ENCODE data around the gene CALM3.

Gene CALM3

DNA sequence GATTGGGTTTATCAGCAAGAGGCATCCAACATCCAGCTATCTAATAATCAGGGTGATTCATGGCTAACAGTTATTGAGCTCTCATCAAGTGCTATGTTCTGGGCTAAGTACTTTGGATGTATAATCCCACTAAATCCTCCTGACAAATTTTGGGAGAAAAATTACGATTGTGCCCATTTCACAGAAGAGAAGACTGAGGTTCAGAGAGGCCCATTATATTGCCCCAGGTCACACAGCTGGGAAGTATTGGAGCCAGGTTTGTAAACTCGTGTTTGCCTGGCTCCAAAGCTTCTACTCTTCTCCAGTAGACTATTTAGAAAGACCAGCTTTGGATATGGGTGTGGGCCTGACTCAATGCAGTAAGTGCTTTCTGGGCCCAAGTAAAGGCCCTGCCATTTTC lies 20.9 kb upstream of the CALM3 start:
- H3K27me3 Mint-ChIP-seq = peaks cover 5 to 9% of the 10 kb centered on the region in 2 donors
- no peak for DNase-seq
- H3K27ac Mint-ChIP-seq = no peak overlapping the region
- H3K4me3 Mint-ChIP-seq = no peak overlapping the region
- peaks cover 8 to 19% of the 10 kb centered on the region in 2 donors for H3K4me1 Mint-ChIP-seq
- H3K36me3 Mint-ChIP-seq = peaks cover 0 to 11% of the 10 kb centered on the region in 2 donors
- peaks cover 0 to 7% of the 10 kb centered on the region in 2 donors for H3K9me3 Mint-ChIP-seq
- no peak for ATAC-seq (replicated peaks)

DNA sequence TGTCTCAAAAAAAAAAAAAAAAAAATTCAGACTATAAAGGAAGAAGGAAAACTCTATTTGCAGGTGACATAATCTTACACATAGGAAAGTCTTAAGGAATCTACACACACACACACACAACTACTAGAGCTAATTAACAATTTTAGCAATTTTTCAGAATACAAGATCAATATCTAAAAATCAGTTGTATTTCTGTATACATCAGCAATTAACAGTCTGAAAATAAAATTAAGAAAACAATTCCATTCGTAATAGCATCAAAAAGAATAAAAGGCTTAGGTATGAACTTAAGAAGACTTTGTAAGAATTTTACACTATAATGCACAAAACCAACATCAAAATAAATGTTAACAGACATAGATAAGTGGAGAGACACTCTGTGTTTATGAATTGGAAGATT lies 15.6 kb upstream of the CALM3 start:
- Mint-ChIP-seq H3K27me3 (peaks cover 0 to 9% of the 10 kb centered on the region in 2 donors), H3K27ac (no peak overlapping the region), H3K9me3 (peaks cover 0 to 3% of the 10 kb centered on the region in 2 donors), H3K4me3 (no peak overlapping the region), H3K4me1 (no peaks in the 10 kb centered on the region), H3K36me3 (no peaks in the 10 kb centered on the region)
- ATAC-seq (replicated peaks) (no peak), DNase-seq (no peak)

DNA sequence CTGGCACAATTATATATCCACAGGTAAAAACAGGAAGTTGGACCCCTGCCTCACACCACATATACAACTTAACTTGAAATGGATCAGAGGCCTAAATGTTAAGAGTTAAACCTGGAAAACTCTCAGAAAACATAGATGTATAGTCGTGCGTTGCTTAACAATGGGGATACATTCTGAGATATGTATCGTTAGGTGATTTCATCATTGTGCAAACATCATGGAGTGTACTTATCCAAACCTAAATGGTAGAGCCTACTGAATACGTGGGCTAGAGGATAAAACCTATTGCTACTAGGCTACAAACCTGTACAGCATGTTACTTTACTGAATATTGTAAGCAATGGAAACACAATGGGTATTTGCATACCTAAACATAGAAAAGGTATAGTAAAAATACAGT lies 14.8 kb upstream of the CALM3 start:
- Mint-ChIP-seq H3K36me3 (no peaks in the 10 kb centered on the region), H3K9me3 (peaks cover 0 to 2% of the 10 kb centered on the region in 2 donors), H3K4me1 (no peaks in the 10 kb centered on the region), H3K27me3 (peaks cover 0 to 9% of the 10 kb centered on the region in 2 donors), H3K4me3 (no peak overlapping the region), H3K27ac (no peak overlapping the region)
- DNase-seq (no peak), ATAC-seq (replicated peaks) (no peak)

DNA sequence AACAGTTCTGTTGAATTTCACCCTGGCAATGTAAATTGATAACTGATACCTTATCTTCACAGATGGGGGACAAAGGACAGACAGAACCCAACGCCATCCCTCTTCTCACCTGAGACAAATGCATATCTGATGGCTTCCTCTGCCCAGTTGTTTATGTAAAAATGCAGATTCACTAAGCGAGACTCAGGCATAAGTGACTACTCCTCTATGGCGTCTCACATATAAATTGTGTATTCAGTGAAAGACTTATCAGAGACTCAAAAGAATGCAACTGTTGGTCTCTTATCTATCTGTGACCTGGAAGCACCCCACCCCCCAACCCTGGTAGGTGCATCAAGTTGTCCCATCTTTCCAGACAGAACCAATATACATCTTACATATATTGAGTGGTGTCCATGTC lies 13.3 kb upstream of the CALM3 start:
- Mint-ChIP-seq H3K4me1 (no peaks in the 10 kb centered on the region), H3K27ac (no peak overlapping the region), H3K36me3 (no peaks in the 10 kb centered on the region), H3K4me3 (no peak overlapping the region), H3K9me3 (peaks cover 0 to 2% of the 10 kb centered on the region in 2 donors), H3K27me3 (peaks cover 0 to 9% of the 10 kb centered on the region in 2 donors)
- ATAC-seq (replicated peaks) = no peak
- no peak for DNase-seq

DNA sequence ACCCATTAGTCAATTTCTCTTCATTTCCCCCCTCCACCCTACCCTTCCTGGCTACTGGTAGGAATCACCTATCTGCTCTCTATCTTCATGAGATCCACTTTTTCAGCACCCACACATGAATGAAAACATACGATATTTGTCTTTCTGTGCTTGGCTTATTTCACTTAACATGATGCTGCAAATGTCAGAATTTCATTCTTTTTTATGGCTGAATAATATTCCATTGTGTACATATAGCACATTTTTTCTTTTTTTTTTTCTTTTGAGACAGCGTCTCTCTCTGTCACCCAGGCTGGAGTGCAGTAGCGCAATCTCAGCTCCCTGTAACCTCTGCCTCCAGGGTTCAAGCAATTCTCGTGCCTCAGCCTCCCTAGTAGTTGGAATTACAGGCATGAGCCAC lies 9.9 kb upstream of the CALM3 start:
- ATAC-seq (replicated peaks) (no peak), DNase-seq (no peak)
- no peak overlapping the region for H3K4me3 Mint-ChIP-seq
- peaks cover 0 to 2% of the 10 kb centered on the region in 2 donors for H3K9me3 Mint-ChIP-seq
- H3K27ac Mint-ChIP-seq = no peak overlapping the region
- no peaks in the 10 kb centered on the region for H3K4me1 Mint-ChIP-seq
- no peaks in the 10 kb centered on the region for H3K36me3 Mint-ChIP-seq
- H3K27me3 Mint-ChIP-seq = no peaks in the 10 kb centered on the region

DNA sequence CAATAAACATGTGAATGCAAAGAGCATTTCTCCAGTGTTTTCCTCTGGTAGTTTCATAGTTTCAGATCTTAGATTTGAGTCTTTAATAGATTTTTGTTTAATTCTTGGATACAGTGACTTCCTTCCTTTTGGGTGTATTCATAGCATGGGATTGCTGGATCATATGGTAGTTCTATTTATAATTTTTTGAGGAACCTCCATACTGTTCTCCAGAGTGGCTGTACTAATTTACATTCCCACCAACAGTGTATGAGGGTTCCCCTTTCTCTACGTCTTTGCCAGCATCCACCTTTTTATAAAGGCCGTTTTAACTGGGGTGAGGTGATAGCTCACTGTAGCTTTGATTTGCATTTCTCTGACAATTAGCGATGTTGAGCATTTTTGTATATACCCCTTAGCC lies 9.3 kb upstream of the CALM3 start:
- Mint-ChIP-seq H3K4me1 (no peaks in the 10 kb centered on the region), H3K4me3 (no peak overlapping the region), H3K36me3 (no peaks in the 10 kb centered on the region), H3K27me3 (no peaks in the 10 kb centered on the region), H3K27ac (no peak overlapping the region), H3K9me3 (no peaks in the 10 kb centered on the region)
- DNase-seq = no peak
- no peak for ATAC-seq (replicated peaks)

DNA sequence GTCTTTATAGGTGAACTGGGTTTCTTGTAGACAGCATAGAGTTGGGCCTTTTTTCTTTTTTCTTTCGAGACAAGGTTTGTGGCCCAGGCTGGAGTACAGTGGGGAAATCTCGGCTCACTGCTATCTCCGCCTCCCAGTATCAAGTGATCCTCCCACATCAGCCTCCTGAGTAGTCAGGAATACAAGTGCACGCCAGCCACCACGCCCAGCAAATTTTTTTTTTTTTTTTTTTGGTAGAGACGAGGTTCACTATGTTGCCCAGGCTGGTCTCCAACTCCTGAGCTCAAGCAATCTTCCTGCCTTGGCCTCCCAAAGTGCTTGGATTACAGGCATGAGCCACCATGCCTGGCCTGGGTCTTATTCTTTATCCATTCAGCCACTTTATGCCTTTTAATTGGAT lies 5.1 kb upstream of the CALM3 start:
- Mint-ChIP-seq H3K36me3 (peaks cover 5 to 11% of the 10 kb centered on the region in 2 donors), H3K27me3 (no peaks in the 10 kb centered on the region), H3K9me3 (peaks cover 10% of the 10 kb centered on the region in 2 donors), H3K4me3 (no peak overlapping the region), H3K4me1 (peaks cover 6 to 7% of the 10 kb centered on the region in 2 donors), H3K27ac (no peak overlapping the region)
- DNase-seq (no peak), ATAC-seq (replicated peaks) (no peak)

DNA sequence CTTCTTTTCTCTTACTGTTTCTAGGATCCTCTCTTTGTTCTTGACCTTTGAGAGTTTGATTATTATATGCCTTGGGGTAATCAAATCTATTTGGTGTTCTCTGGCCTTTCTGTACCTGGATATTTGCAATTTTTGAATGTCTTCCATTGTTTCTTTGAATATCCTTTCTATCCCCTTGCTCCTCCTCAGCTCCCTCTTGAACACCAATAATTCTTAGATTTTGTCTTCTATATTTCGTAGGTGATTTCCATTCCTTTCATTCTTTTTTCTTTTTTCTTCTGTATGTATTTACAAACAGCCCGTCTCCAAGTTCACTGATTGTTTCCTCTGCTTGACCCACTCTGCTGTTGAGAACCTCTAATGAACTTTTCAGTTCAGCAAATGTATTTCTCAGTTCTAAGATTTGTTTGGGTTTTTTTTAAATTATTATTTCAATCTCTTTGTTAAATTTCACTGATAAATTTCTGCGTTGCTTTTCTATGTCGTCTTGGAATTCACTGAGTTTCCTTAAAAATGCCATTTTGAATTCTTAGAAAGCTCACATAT lies 2.7 kb upstream of the CALM3 start:
- DNase-seq = no peak
- peaks cover 20 to 24% of the 10 kb centered on the region in 2 donors for H3K4me1 Mint-ChIP-seq
- no peak for ATAC-seq (replicated peaks)
- H3K27me3 Mint-ChIP-seq = no peaks in the 10 kb centered on the region
- H3K36me3 Mint-ChIP-seq = peaks cover 14 to 28% of the 10 kb centered on the region in 2 donors
- no peak overlapping the region for H3K27ac Mint-ChIP-seq
- no peak overlapping the region for H3K4me3 Mint-ChIP-seq
- H3K9me3 Mint-ChIP-seq = peaks cover 10% of the 10 kb centered on the region in 2 donors

DNA sequence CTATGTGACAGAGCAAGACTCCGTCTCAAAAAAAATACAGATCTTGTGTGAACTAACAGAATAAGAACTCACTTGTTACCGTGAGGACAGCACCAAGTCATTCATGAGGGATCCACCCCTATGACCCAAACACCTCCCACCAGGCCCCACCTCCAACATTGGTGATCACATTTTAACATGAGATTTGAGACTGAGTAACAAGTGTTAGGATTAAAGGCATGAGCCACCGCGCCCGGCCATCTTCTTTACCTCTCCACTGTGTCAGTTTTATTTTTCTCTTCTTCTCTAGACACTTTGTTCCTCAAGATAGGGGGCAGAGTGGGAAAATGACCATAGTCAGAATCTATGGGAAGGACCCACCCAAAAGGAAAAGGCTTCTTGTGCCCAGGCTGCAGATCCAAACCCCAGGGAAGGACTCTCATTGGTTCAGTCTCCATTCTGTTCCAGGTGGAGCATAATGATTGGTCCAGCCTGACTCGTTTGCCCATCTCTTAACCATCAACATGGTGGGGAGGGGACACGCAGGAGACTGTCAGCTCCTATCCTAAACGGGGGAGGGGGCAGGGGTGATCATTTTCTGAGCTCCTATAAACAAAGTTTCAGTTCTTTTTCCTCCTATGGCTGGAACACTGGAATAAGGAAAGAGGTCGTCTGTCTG lies 1.3 kb upstream of the CALM3 start:
- peaks cover 14 to 29% of the 10 kb centered on the region in 2 donors for H3K36me3 Mint-ChIP-seq
- DNase-seq (no peak), ATAC-seq (replicated peaks) (no peak)
- H3K9me3 Mint-ChIP-seq = peaks cover 10% of the 10 kb centered on the region in 2 donors
- H3K4me3 Mint-ChIP-seq = peak overlapping the region; percentile 96 to 99
- peaks cover 24 to 35% of the 10 kb centered on the region in 2 donors for H3K4me1 Mint-ChIP-seq
- peak overlapping the region; percentile 100 for H3K27ac Mint-ChIP-seq
- H3K27me3 Mint-ChIP-seq = no peaks in the 10 kb centered on the region

DNA sequence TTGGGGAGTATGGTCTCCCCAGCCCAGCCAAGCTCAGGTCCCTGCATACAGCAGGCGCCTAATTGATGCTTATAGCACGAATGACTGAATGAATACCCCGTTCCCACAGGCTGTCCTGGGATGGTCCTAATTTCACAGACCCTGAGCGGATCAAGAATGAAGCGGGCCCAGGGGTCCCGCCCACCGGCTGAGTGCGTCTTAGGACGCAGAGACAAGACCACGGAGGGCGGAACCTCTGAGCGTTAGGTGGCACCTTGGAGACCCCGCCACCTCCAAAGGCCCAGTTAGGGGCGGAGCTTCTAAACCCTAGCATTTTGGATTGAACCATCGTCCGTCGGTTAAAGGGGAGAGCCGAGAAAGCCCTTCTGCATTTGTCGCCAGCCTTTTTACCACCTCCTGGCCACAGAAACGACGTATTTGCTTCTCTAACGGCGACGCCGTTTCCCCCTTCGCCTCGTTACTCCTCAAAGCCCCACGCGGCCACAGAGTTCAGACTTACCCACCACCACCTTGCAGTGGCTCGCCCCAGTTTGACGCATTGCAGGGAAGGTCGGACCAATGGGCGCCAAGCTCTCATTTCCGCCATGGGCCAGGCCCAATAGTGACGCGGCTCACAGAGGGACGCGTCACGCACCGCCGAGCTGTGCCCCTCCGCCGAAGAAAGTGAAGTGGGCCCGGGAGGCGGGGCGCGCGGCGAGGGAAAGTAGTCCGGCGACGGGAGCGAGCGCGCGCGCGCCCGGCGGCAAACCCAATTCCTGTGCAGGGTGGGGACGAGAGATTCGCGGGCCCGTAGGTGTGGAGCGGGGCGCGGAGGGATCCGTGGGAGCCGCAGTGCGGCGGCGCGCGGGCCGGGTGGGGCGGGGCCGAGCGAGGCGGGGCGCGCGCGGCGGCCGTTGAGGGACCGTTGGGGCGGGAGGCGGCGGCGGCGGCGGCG lies 479 bp upstream of the CALM3 start:
- H3K4me3 Mint-ChIP-seq = peak overlapping the region; percentile 96 to 99
- peaks cover 24 to 35% of the 10 kb centered on the region in 2 donors for H3K4me1 Mint-ChIP-seq
- peaks cover 10% of the 10 kb centered on the region in 2 donors for H3K9me3 Mint-ChIP-seq
- DNase-seq (peak; percentile 95), ATAC-seq (replicated peaks) (peak; percentile 88 to 89)
- H3K27ac Mint-ChIP-seq = peak overlapping the region; percentile 100
- H3K27me3 Mint-ChIP-seq = no peaks in the 10 kb centered on the region
- H3K36me3 Mint-ChIP-seq = peaks cover 16 to 29% of the 10 kb centered on the region in 2 donors

DNA sequence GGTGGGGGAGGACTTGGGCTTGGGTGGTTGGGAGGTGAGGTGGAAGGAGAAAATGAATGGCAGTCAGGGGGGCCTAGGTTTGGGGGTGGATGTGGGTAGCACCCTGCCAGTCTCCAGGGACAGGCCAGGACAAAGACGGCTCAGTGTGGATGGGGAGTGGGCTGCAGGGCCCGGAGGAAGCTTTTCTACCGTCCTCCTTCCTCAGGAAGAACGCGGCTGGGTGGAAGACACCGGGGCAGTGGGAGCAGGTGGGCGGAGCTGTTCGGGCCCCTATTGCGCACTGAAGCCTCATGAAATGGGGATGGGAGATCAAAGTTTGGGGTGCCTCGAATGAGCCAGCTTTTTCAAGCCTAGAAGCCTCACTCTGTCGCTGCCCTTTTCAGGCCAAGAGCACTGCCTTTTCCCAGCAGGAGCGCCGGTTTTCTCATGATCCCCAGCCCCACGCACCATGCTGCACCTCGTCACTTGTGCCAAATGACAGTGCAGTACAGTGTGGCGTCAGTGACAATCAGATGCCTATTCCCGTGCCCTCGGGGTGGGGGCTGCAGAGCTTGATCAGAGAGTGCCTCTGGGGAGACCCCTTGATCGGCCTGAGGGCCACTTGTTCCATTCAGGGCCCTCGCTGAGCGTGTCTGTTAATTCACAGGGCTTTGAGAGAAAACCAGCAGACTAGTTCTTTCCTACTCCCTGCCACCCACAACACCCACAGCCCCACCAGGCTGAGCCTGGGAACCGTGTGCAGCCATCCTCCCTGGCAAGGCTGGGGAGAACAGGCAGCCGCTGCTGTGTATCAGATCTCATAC lies 1.5 kb downstream of the CALM3 start:
- H3K4me3 Mint-ChIP-seq = peak overlapping the region; percentile 96 to 99
- ATAC-seq (replicated peaks) (no peak), DNase-seq (no peak)
- H3K27ac Mint-ChIP-seq = peak overlapping the region; percentile 93
- peaks cover 10% of the 10 kb centered on the region in 2 donors for H3K9me3 Mint-ChIP-seq
- no peaks in the 10 kb centered on the region for H3K27me3 Mint-ChIP-seq
- peaks cover 31 to 45% of the 10 kb centered on the region in 2 donors for H3K36me3 Mint-ChIP-seq
- H3K4me1 Mint-ChIP-seq = peaks cover 29 to 40% of the 10 kb centered on the region in 2 donors

DNA sequence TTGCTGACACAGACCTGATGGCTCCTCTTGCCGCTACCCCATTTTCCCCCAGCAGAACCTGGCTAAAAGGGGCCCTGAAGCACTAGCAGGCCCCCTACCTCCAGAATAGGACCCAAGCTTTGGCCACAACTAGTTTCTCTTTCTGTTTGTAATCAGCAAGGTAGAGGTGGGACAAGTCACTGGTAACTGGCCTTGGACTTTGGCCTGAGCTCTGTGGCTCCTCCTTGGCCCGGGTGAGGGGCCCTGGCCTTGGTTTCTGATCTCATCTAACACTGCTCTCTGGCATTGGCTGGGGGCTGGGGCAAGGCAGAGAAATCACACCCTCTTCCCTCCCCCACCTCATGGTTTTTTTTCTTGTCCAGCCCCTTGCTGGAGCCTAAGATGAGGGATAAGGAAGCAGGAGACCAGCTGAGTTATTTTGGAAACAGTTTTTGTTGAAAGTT lies 2.1 kb downstream of the CALM3 start:
- no peak for DNase-seq
- Mint-ChIP-seq H3K4me1 (peaks cover 29 to 40% of the 10 kb centered on the region in 2 donors), H3K27me3 (no peaks in the 10 kb centered on the region), H3K4me3 (peak overlapping the region; percentile 96 to 99), H3K9me3 (peaks cover 7 to 8% of the 10 kb centered on the region in 2 donors), H3K36me3 (peaks cover 37 to 49% of the 10 kb centered on the region in 2 donors), H3K27ac (peak overlapping the region; percentile 81)
- no peak for ATAC-seq (replicated peaks)

DNA sequence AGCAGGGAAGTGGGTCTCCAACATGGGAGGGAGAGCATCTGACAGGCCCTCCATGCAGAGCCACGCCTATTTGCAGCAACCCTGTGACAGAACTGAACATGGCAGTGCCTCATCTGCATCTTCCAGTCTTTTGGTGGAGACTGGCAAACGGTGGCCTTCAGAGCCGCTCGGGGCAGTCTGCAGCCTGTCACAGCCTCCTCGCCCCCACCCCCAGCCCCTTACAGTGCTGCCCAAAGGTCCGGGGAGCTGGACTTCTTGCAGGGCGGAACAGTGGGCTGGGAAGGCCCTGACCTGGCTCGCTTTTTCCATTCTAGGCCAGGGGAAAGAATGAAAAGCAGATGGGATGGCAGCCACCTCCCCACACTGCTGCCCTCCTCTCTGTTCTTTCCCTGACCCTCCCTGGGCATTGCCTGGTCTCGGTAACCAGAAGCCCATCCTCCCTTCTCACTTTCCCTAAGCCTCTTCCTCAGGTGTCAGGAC lies 2.7 kb downstream of the CALM3 start:
- no peak for DNase-seq
- no peak overlapping the region for H3K27ac Mint-ChIP-seq
- H3K36me3 Mint-ChIP-seq = peaks cover 39 to 50% of the 10 kb centered on the region in 2 donors
- H3K4me3 Mint-ChIP-seq = peak overlapping the region; percentile 96 to 99
- ATAC-seq (replicated peaks) = no peak
- H3K9me3 Mint-ChIP-seq = peaks cover 2 to 4% of the 10 kb centered on the region in 2 donors
- H3K4me1 Mint-ChIP-seq = peaks cover 29 to 40% of the 10 kb centered on the region in 2 donors
- no peaks in the 10 kb centered on the region for H3K27me3 Mint-ChIP-seq

All from stimulated activated naive B cell treated with anti-CD40 and anti-IgM and Interleukin-4, amounts not matched to agents 10 μg/mL and 1 μg/mL and 100 μg/mL, for 72 hours (primary cell).